ENCODE data around the gene KLHL29. TPM values are rescaled to one million over a fixed set of nuclear protein-coding genes. Genes with fewer than 3 reads are reported as not detected.

The KLHL29 gene
- total RNA-seq, 1 experiment from 2014 or later: 7.7 TPM

DNA sequence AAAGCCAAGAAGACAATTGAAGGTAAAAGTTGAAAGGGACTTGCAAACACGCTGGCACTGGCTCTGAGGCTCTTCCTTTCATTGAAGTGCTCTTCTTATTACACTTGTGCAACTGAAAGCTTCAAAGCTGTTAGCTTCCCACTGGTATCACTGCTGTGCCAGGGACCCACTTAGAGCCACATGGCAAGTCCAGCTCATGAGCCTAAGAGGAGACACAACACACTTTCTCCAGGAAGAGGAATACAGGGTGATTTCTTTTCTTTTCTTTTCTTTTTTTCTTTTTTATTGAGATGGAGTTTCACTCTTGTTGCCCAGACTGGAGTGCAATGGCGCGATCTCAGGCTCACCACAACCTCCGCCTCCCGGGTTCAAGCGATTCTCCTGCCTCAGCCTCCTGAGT lies 323.8 kb downstream of the KLHL29 start:
- Histone ChIP-seq H3K27ac (ENCODE audit: low read length) (no peak overlapping the region), H3K9me3 (ENCODE audit: control insufficient read depth, insufficient read depth, low read depth, low read length) (no peaks in the 10 kb centered on the region), H3K4me3 (ENCODE audit: low read depth in 2 of 2, low read length in 2 of 2) (no peak overlapping the region), H3K27me3 (ENCODE audit: control insufficient read depth, insufficient read depth, low read length) (no peaks in the 10 kb centered on the region), H3K36me3 (ENCODE audit: control insufficient read depth, insufficient read depth, low read length) (no peaks in the 10 kb centered on the region), H3K4me1 (ENCODE audit: control insufficient read depth, insufficient read depth, low read length) (no peaks in the 10 kb centered on the region)
- DNase-seq (ENCODE audit: low read depth, low spot score) (no peak), ATAC-seq (no peak)
- no TSS peak for BruUV-seq (replicated peaks)
- TF ChIP-seq REST (IDR thresholded peaks at IDR 0.05; ENCODE audit: insufficient read depth in 1 of 2, low read depth in 2 of 2, low read length in 1 of 2): no peak
- no peak for TF ChIP-seq SIN3A (IDR thresholded peaks at IDR 0.05; ENCODE audit: borderline replicate concordance, insufficient read depth, low read depth, low read length)
- TF ChIP-seq POLR2AphosphoS5 (IDR thresholded peaks at IDR 0.05; ENCODE audit: low read depth, low read length): no peak
- no peak for TF ChIP-seq TCF7L2 (IDR thresholded peaks at IDR 0.05; ENCODE audit: low read depth, low read length)
- TF ChIP-seq, protein P1, sequence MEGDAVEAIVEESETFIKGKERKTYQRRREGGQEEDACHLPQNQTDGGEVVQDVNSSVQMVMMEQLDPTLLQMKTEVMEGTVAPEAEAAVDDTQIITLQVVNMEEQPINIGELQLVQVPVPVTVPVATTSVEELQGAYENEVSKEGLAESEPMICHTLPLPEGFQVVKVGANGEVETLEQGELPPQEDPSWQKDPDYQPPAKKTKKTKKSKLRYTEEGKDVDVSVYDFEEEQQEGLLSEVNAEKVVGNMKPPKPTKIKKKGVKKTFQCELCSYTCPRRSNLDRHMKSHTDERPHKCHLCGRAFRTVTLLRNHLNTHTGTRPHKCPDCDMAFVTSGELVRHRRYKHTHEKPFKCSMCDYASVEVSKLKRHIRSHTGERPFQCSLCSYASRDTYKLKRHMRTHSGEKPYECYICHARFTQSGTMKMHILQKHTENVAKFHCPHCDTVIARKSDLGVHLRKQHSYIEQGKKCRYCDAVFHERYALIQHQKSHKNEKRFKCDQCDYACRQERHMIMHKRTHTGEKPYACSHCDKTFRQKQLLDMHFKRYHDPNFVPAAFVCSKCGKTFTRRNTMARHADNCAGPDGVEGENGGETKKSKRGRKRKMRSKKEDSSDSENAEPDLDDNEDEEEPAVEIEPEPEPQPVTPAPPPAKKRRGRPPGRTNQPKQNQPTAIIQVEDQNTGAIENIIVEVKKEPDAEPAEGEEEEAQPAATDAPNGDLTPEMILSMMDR (IDR thresholded peaks at IDR 0.05): no peak
- CTCF ChIA-PET: no interaction called here
- POLR2A ChIA-PET: no interaction called here
- in situ Hi-C loops (cut with HindIII; ENCODE audit: low pct_unique_long_range_greater_than_20kb, low sequenced_read_pairs): no loop called here
- intact Hi-C loops (cut with micrococcal nuclease; ENCODE audit: unreplicated experiment): no loop called here

DNA sequence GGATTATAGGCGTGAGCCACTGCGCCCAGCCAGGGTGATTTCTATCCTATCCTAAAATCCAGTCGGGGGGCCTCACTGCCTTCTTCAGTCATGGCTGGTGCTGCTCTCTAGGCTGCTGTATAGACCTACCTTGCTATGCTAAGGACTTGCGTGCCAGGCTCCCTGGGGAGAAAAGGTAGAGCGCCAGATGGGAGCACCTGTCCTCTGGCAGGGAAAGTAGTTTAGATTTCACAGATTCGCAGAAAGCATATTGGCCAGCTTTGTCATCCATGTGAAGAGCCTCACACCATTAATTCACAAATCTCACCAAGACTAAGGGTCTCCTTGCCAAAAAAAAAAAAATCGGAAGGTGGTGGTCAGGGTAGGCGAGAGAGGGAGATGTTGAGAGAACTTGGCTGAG lies 324.3 kb downstream of the KLHL29 start:
- Histone ChIP-seq H3K4me3 (ENCODE audit: low read depth in 2 of 2, low read length in 2 of 2) (no peak overlapping the region), H3K27ac (ENCODE audit: low read length) (no peak overlapping the region), H3K36me3 (ENCODE audit: control insufficient read depth, insufficient read depth, low read length) (no peaks in the 10 kb centered on the region), H3K9me3 (ENCODE audit: control insufficient read depth, insufficient read depth, low read depth, low read length) (no peaks in the 10 kb centered on the region), H3K27me3 (ENCODE audit: control insufficient read depth, insufficient read depth, low read length) (no peaks in the 10 kb centered on the region), H3K4me1 (ENCODE audit: control insufficient read depth, insufficient read depth, low read length) (no peaks in the 10 kb centered on the region)
- in situ Hi-C loops (cut with HindIII; ENCODE audit: low pct_unique_long_range_greater_than_20kb, low sequenced_read_pairs): no loop called here
- no TSS peak for BruUV-seq (replicated peaks)
- ATAC-seq (no peak), DNase-seq (ENCODE audit: low read depth, low spot score) (no peak)
- intact Hi-C loops (cut with micrococcal nuclease; ENCODE audit: unreplicated experiment): no loop called here
- ChIA-PET POLR2A (no interaction called here), CTCF (no interaction called here)
- TF ChIP-seq POLR2AphosphoS5 (IDR thresholded peaks at IDR 0.05; ENCODE audit: low read depth, low read length): no peak
- TF ChIP-seq SIN3A (IDR thresholded peaks at IDR 0.05; ENCODE audit: borderline replicate concordance, insufficient read depth, low read depth, low read length): no peak
- no peak for TF ChIP-seq REST (IDR thresholded peaks at IDR 0.05; ENCODE audit: insufficient read depth in 1 of 2, low read depth in 2 of 2, low read length in 1 of 2)
- TF ChIP-seq, protein P1 (IDR thresholded peaks at IDR 0.05): no peak
- no peak for TF ChIP-seq TCF7L2 (IDR thresholded peaks at IDR 0.05; ENCODE audit: low read depth, low read length)

All from Panc1 (cell line).